Right kidney (tissue), 1 donor: Measurements from ENCODE around the gene AWAT1.
"Not testable (repeated sequence)": the region's sequence is repeated elsewhere in the genome, so short reads cannot be mapped to it uniquely, and the experiment has no call there.

Experiments used
- DNase-seq: peaks from one replicate; pipeline ENCODE4 v3.0.0-alpha.2; 2016

The AWAT1 gene

DNA sequence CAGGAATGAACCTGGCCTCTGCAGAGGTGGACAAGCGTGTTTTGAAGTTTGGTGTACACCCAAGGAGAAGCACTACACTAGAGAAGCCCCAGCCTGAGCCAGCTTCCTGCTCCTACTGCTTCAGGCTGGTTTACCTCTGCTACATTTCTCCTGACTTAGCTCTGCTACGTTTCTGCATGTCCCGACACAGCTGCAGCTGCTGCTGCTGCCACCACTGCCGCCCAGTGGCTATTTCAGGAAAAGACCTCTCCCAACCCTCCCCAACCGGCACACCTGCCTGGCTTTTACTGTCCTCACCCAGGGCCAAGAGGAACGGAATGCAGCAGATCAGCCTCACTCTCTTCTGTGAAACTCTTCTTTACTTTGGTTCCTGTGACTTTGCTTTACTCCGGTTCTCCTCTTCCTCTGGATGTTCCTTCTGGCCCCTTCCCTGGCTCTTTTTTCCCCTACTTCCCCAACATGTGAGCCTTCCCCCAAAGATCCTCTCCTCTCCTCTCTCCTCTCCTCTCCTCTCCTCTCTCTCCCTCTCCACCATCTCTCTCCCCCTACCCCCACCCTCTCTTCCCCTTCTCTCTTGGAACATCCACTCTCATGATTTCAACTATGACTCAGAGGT is 28.6 kb downstream of the AWAT1 start:
- DNase-seq: peak; percentile 3

DNA sequence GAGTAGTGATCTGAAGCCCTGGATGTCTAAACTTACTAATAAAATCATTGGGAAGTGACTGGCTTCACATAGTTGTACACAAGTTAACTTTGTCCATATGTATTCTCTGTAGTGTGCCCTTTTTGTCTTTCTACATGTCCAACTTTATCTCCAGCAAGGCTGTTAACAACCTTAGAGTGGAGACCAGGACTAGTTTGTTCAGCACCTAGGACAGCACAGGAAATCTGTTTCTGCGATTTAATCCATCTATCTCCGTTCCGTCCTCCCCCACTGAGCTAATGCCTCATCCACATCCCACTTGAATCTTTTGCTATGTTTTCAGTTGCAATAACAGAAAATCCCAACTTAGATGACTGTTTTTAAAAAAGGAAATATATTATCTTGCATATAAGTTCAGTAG is 30.3 kb downstream of the AWAT1 start:
- DNase-seq: no peak

- DNase-seq: no peak
Measured at GRCh38 chrX:70268034-70268433, 33.6 kb downstream of the AWAT1 start, which contains the start of gene ARR3. Gene ARR3 (plus strand): TSS chrX:70268334. CDS start chrX:70269386, 1,052 bp downstream.

DNA sequence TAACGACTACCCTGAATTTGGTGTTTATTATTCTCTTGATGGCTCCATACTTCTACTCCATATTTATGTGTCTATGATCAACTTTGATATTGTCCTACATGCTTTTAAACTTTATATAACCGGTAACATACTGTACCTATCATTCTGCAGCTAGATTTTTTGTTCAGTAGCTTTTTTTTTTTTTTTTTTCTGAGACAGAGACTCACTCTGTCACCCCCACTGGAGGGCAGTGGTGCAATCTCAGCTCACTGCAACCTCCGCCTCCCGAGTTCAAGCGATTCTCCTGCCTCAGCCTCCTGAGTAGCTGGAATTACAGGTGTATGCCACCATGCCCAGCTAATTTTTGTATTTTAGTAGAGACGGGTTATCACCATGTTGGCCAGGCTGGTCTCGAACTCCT is 39.6 kb downstream of the AWAT1 start:
- not testable (repeated sequence) for DNase-seq

DNA sequence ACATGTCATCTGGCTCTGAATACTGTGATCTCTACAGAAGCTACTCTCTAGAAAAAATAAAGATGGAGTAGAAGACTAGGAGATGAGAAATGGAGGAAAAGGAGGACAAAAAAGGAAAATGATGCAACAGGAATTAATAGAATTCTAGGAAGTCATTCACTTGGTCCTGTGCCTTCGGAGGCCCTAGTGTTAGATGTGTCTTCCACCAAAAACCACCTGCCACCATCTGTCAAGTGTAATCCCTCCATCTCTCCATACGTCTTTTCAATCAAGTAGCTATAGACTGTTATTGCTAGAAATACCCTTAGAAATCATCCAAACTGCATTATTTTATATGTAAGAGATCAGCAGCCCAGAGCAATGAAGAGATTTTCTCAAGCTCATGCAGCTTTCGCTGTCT is 44.6 kb downstream of the AWAT1 start:
- no peak for DNase-seq

DNA sequence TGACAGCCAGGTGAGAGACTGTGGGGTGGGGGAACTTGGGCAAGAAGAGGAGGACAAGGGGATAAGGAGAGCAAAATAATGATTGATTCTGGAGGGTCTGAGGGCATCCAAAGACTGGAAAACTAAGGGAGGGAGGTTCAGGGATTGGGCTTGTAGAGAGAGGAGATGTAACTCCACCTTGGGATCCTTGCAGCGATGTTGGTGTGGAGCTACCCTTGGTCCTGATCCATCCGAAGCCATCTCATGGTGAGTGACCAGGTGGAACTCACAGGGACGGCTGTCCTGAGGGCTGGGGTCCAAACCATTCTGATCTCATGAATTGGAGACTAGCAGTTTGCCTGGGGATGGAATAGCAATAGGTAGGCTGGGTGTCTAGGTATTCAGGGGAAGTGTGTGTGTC is 46.1 kb downstream of the AWAT1 start:
- DNase-seq: no peak

DNA sequence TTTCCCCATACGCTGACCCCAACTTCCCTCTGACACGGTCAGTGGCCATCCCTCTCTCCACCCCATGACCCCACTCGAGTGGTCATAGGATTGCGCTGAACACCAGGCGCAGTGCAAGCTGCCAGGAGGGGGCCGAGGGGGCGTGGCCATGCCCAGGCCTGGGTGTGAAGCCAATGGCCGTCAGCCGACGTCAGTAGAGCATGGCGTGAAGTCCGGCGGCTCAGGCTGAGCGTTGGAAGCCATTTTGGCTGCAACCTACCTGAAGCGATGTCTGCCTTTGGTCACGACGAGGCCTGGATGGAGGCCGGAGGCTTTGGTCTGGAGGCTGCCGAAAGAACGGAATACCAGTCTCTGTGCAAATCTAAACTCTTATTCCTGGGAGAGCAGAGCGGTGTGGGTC is 47.5 kb downstream of the AWAT1 start, which contains the start of gene RAB41:
Gene RAB41, plus strand, starts transcription at position 222 of the 400 bp plus-strand sequence. Its CDS starts 46 bp downstream, at position 268.
- DNase-seq: no peak

GRCh38 chrX:70289168-70289792 is 54.8 kb downstream of the AWAT1 start:
- DNase-seq: no peak
